Liver (tissue), 9 donors: ENCODE results near the gene SLC43A3. TPM values are rescaled to one million over a fixed set of nuclear protein-coding genes. Genes with fewer than 3 reads are reported as not detected.

ENCODE experiments used
- DNase-seq: peaks from one replicate; pipeline ENCODE4 v3.0.0-alpha.2; 2017; ENCODE audit warnings: low spot score
- H3K27ac ChIP-seq, 2 donors: one replicate each; pipeline ENCODE4 v1.7.0; 2013; ENCODE audit warnings: inconsistent platforms in 2 of 2, low read length in 2 of 2, control low read depth in 1 of 2, low read depth in 1 of 2, mild to moderate bottlenecking in 1 of 2
- H3K27me3 ChIP-seq, 4 donors: one replicate each; pipeline versions ENCODE4 v1.6.1 to v1.7.0; 2013; ENCODE audit warnings: low read length in 3 of 4, inconsistent platforms in 1 of 4, mild to moderate bottlenecking in 1 of 4, moderate library complexity in 1 of 4; ENCODE audit not compliant: control insufficient read depth in 4 of 4, insufficient read depth in 4 of 4
- H3K36me3 ChIP-seq, 4 donors: one replicate each; pipeline versions ENCODE4 v1.6.1 to v1.7.0; 2013; ENCODE audit warnings: low read length in 3 of 4, mild to moderate bottlenecking in 3 of 4, low read depth in 1 of 4, moderate library complexity in 1 of 4; ENCODE audit not compliant: control insufficient read depth in 4 of 4, insufficient read depth in 3 of 4
- H3K4me1 ChIP-seq, 4 donors: one replicate each; pipeline versions ENCODE4 v1.6.1 to v1.7.0; 2013; ENCODE audit warnings: low read length in 3 of 4, mild to moderate bottlenecking in 3 of 4, moderate library complexity in 1 of 4; ENCODE audit not compliant: control insufficient read depth in 4 of 4, insufficient read depth in 4 of 4
- H3K4me3 ChIP-seq, 3 donors: one replicate each; pipeline versions ENCODE4 v1.6.1 to v1.7.0; 2013; ENCODE audit warnings: low read length in 3 of 3, control low read depth in 1 of 3, low read depth in 1 of 3, mild to moderate bottlenecking in 1 of 3
- H3K9ac ChIP-seq, 2 donors: one replicate each; pipeline ENCODE4 v1.7.0; 2013; ENCODE audit warnings: low read length in 2 of 2, mild to moderate bottlenecking in 2 of 2, moderate library complexity in 2 of 2, control low read depth in 1 of 2, low read depth in 1 of 2
- H3K9me3 ChIP-seq, 4 donors: one replicate each; pipeline versions ENCODE4 v1.6.1 to v1.7.0; 2013; ENCODE audit warnings: low read length in 3 of 4; ENCODE audit not compliant: control insufficient read depth in 4 of 4
- ATF3 ChIP-seq: IDR thresholded peaks from 2 replicates; pipeline ENCODE4 v1.6.1; 2016; ENCODE audit warnings: antibody characterized with exemption
- CTCF ChIP-seq: fragments of 150-350 bp; IDR thresholded peaks from 2 replicates; pipeline ENCODE4 v1.5.1; 2017; ENCODE audit warnings: improper control_type of control experiment, low read depth, low read length; ENCODE audit not compliant: missing input control
- EGR1 ChIP-seq, 2 donors: IDR thresholded peaks; 2 replicates each; pipeline ENCODE4 v1.6.1; 2016 to 2018; ENCODE audit warnings: antibody characterized with exemption in 2 of 2, low read depth in 2 of 2
- FOXA1 ChIP-seq: IDR thresholded peaks from 2 replicates; pipeline ENCODE4 v1.6.1; 2016; ENCODE audit warnings: antibody characterized with exemption
- FOXA2 ChIP-seq: IDR thresholded peaks from 2 replicates; pipeline ENCODE4 v1.6.1; 2016; ENCODE audit warnings: antibody characterized with exemption
- GABPA ChIP-seq, 2 donors: IDR thresholded peaks in 1 of 2; conservative IDR thresholded peaks in 1 of 2; 2 replicates each; pipeline ENCODE4 v1.6.1; 2016; ENCODE audit warnings: antibody characterized with exemption in 2 of 2, mild to moderate bottlenecking in 1 of 2, moderate library complexity in 1 of 2
- HNF4A ChIP-seq, 2 donors: conservative IDR thresholded peaks; 2 replicates each; pipeline ENCODE4 v1.6.1; 2016; ENCODE audit warnings: antibody characterized with exemption in 2 of 2, mild to moderate bottlenecking in 2 of 2
- HNF4G ChIP-seq: IDR thresholded peaks from 2 replicates; pipeline ENCODE4 v1.6.1; 2016; ENCODE audit warnings: antibody characterized with exemption
- JUND ChIP-seq, 2 donors: IDR thresholded peaks; 2 replicates each; pipeline ENCODE4 v1.6.1; 2016; ENCODE audit warnings: antibody characterized with exemption in 2 of 2
- MAX ChIP-seq: IDR thresholded peaks from 2 replicates; pipeline ENCODE4 v1.6.1; 2016; ENCODE audit warnings: antibody characterized with exemption
- NR2F2 ChIP-seq: IDR thresholded peaks from 2 replicates; pipeline ENCODE4 v1.6.1; 2016; ENCODE audit warnings: antibody characterized with exemption
- RAD21 ChIP-seq, 2 donors: IDR thresholded peaks; 2 replicates each; pipeline ENCODE4 v1.6.1; 2016; ENCODE audit warnings: antibody characterized with exemption in 2 of 2, mild to moderate bottlenecking in 2 of 2
- REST ChIP-seq: IDR thresholded peaks from 2 replicates; pipeline ENCODE4 v1.6.1; 2016; ENCODE audit warnings: antibody characterized with exemption, mild to moderate bottlenecking
- RXRA ChIP-seq, 2 donors: IDR thresholded peaks; 2 replicates each; pipeline ENCODE4 v1.6.1; 2017 to 2018; ENCODE audit warnings: antibody characterized with exemption in 2 of 2, mild to moderate bottlenecking in 1 of 2
- SP1 ChIP-seq: IDR thresholded peaks from 2 replicates; pipeline ENCODE4 v1.6.1; 2018; ENCODE audit warnings: antibody characterized with exemption, mild to moderate bottlenecking
- TAF1 ChIP-seq: conservative IDR thresholded peaks from 2 replicates; pipeline ENCODE4 v1.6.1; 2016; ENCODE audit warnings: antibody characterized with exemption, mild to moderate bottlenecking
- YY1 ChIP-seq: IDR thresholded peaks from 2 replicates; pipeline ENCODE4 v1.6.1; 2016; ENCODE audit warnings: antibody characterized with exemption, mild to moderate bottlenecking
- ZBTB33 ChIP-seq: IDR thresholded peaks from 2 replicates; pipeline ENCODE4 v1.6.1; 2016; ENCODE audit warnings: antibody characterized with exemption
- WGBS: extraction: QIAGEN DNeasy Blood & Tissue Kit; methylation state at CpG from one replicate; pipeline ENCODE4 v1.1.7; 2013; 5-methylcytosine and 5-hydroxymethylcytosine counted together
- polyA plus RNA-seq, 2 donors: library from polyadenylated mRNA; stranded (reverse) in 1 of 2; unstranded in 1 of 2; fragments of 200-250 nt in 1 of 2; fragments of >200 nt in 1 of 2; fragmentation: Nextera tagmentation in 1 of 2; extraction: Ambion mirVana in 1 of 2; gene quantifications; one replicate each; pipeline versions ENCODE4 v1.2.1 to v1.2.3, GENCODE V29; 2013 to 2015
- total RNA-seq, 2 donors: library from RNA; depleted of rRNA; stranded (reverse); fragments of >200 nt; gene quantifications; one replicate each; pipeline ENCODE4 v1.2.3, GENCODE V29; 2014
- donor health status: healthy.
- donor health status: healthy.
- donor health status: healthy.
- donor health status: healthy.
- donor health status: healthy.

Gene SLC43A3
- total and polyA plus RNA-seq, 4 donors: 47.2 to 152 (median 93.0) TPM

GRCh38 chr11:57414612-57415212 is 12.2 kb downstream of the SLC43A3 start:
- Histone ChIP-seq H3K36me3 (peaks cover 25 to 78% (median 70%) of the 10 kb centered on the region in 4 donors), H3K27ac (no peak overlapping the region), H3K27me3 (no peaks in the 10 kb centered on the region), H3K9me3 (no peaks in the 10 kb centered on the region), H3K9ac (no peak overlapping the region), H3K4me1 (peaks cover 0 to 6% (median under 1%) of the 10 kb centered on the region in 4 donors), H3K4me3 (no peak overlapping the region)
- TF ChIP-seq SP1 (no peak), NR2F2 (no peak), ZBTB33 (no peak), CTCF (no peak), JUND (IDR thresholded peaks at IDR 0.05) (no peak), MAX (no peak), TAF1 (no peak), GABPA (IDR thresholded peaks at IDR 0.05 in 1 of 2, conservative IDR thresholded peaks at IDR 0.05 in 1 of 2) (no peak), HNF4G (no peak), YY1 (no peak), RXRA (IDR thresholded peaks at IDR 0.05) (no peak), ATF3 (no peak), FOXA2 (no peak), REST (no peak), FOXA1 (no peak), RAD21 (IDR thresholded peaks at IDR 0.05) (no peak), HNF4A (conservative IDR thresholded peaks at IDR 0.05) (no peak), EGR1 (IDR thresholded peaks at IDR 0.05; ENCODE audit: low read depth in 2 of 2) (no peak)
- DNase-seq: no peak
- 97% methylated on average over 11 of the region's 11 CpGs for WGBS
